Muscle of arm (tissue), 14 donors: ENCODE results near the gene CMTR1. TPM values are rescaled to one million over a fixed set of nuclear protein-coding genes. Genes with fewer than 3 reads are reported as not detected.
"Not testable (repeated sequence)": the region's sequence is repeated elsewhere in the genome, so short reads cannot be mapped to it uniquely, and the experiment has no call there.

Experiments used
- DNase-seq: peaks from one replicate; pipeline ENCODE4 v3.0.0-alpha.2; 2013
- long read RNA-seq, 11 donors: transcript quantifications; one replicate each; lab custom pipeline, GENCODE V29; 2026
- polyA plus RNA-seq, 12 donors: library from polyadenylated mRNA; unstranded; fragments of 120-200 nt; gene quantifications; one replicate each; pipeline ENCODE4 v1.2.1, GENCODE V29; 2013; ENCODE audit not compliant: insufficient read length in 12 of 12

Gene CMTR1, protein sequence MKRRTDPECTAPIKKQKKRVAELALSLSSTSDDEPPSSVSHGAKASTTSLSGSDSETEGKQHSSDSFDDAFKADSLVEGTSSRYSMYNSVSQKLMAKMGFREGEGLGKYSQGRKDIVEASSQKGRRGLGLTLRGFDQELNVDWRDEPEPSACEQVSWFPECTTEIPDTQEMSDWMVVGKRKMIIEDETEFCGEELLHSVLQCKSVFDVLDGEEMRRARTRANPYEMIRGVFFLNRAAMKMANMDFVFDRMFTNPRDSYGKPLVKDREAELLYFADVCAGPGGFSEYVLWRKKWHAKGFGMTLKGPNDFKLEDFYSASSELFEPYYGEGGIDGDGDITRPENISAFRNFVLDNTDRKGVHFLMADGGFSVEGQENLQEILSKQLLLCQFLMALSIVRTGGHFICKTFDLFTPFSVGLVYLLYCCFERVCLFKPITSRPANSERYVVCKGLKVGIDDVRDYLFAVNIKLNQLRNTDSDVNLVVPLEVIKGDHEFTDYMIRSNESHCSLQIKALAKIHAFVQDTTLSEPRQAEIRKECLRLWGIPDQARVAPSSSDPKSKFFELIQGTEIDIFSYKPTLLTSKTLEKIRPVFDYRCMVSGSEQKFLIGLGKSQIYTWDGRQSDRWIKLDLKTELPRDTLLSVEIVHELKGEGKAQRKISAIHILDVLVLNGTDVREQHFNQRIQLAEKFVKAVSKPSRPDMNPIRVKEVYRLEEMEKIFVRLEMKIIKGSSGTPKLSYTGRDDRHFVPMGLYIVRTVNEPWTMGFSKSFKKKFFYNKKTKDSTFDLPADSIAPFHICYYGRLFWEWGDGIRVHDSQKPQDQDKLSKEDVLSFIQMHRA
- polyA plus RNA-seq, result 10 to 100 TPM in 11 of 12 donors, not detected in 1; 28.3 to 43.5 (median 30.3) TPM
- long read RNA-seq, donor 1, full-length matches to known transcripts, result 1 of 53 reads
- long read RNA-seq, donor 1, partial matches to known transcripts, result 18 of 53 reads
- long read RNA-seq, donor 1, other reads (novel, unspliced or antisense), result 34 of 53 reads
- long read RNA-seq, donor 2, full-length matches to known transcripts, result 3 of 3 reads
- long read RNA-seq, donor 2, partial matches to known transcripts, result 0 of 3 reads
- long read RNA-seq, donor 2, other reads (novel, unspliced or antisense), result 0 of 3 reads
- long read RNA-seq, donor 3, full-length matches to known transcripts, result 1 of 14 reads
- long read RNA-seq, donor 3, partial matches to known transcripts, result 13 of 14 reads
- long read RNA-seq, donor 3, other reads (novel, unspliced or antisense), result 0 of 14 reads
- long read RNA-seq, donor 4, result 0 reads
- long read RNA-seq, donor 5, full-length matches to known transcripts, result 2 of 21 reads
- long read RNA-seq, donor 5, partial matches to known transcripts, result 19 of 21 reads
- long read RNA-seq, donor 5, other reads (novel, unspliced or antisense), result 0 of 21 reads
- long read RNA-seq, donor 6, full-length matches to known transcripts, result 1 of 1 reads
- long read RNA-seq, donor 6, partial matches to known transcripts, result 0 of 1 reads
- long read RNA-seq, donor 6, other reads (novel, unspliced or antisense), result 0 of 1 reads
- long read RNA-seq, donor 7, full-length matches to known transcripts, result 1 of 1 reads
- long read RNA-seq, donor 7, partial matches to known transcripts, result 0 of 1 reads
- long read RNA-seq, donor 7, other reads (novel, unspliced or antisense), result 0 of 1 reads
- long read RNA-seq, donor 8, full-length matches to known transcripts, result 1 of 18 reads
- long read RNA-seq, donor 8, partial matches to known transcripts, result 17 of 18 reads
- long read RNA-seq, donor 8, other reads (novel, unspliced or antisense), result 0 of 18 reads
- long read RNA-seq, donor 9, result 0 reads
- long read RNA-seq, donor 10, full-length matches to known transcripts, result 4 of 4 reads
- long read RNA-seq, donor 10, partial matches to known transcripts, result 0 of 4 reads
- long read RNA-seq, donor 10, other reads (novel, unspliced or antisense), result 0 of 4 reads
- long read RNA-seq, donor 11, full-length matches to known transcripts, result 1 of 16 reads
- long read RNA-seq, donor 11, partial matches to known transcripts, result 15 of 16 reads
- long read RNA-seq, donor 11, other reads (novel, unspliced or antisense), result 0 of 16 reads

DNA sequence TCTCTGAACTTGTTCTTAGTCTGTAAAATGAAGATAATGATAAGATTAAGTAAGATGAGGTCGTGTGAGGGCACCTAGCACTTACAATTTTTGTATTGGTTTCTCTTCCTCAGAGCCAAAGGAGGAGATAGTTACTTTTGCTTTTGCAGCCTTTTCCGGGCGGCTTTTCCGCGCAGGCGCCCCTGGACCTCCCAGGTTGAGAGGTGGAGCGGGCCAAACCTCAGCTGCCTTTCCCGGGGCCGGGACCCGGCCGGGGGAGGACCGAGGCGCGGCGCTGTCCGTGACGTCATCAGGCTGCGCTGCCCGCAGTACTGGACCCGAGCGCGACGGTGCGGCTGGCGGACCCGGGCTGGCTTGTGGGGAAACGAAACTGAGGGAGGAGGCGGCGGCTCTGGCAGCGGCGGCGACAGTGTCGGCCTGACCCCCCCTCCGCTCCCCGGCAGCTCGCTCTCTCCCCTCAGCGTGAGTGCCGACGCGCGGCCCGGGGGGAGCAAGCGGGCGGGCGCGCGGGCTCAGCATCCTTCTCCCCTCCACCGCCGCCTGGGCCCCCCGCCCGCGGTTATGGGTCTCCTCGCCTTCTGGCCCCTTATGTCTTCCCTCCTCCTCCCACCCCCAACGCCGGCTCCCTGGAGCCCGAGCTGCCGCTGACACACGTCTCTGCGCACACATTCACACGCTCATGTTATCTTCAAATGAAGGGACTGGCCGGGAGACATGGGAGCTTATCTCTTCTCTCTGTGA lies at the start of gene CMTR1:
Gene CMTR1 (plus strand): TSS at position 306 of the 741 bp plus-strand sequence. CDS start 2,409 bp downstream, outside the sequence.
- DNase-seq, result peak; percentile 93

DNA sequence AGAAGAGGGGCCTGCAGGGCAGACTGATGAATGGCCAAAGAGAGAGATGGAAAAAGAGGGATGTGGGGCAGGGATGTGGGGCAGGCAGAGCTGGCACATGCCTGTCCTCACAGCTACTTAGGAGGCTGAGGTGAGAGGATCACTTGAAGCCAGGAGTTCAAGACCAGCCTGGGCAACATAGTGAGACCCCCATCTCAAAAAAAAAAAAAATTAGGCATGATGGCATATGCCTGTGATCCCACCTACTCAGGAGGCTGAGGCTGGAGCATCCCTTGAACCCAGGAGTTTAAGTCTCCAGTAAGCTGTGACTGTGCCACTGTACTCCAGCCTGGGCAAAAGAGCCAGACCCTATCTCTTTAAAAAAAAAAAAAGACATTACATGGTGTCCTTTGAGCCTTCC lies 44.4 kb upstream of the CMTR1 start:
- no peak for DNase-seq

DNA sequence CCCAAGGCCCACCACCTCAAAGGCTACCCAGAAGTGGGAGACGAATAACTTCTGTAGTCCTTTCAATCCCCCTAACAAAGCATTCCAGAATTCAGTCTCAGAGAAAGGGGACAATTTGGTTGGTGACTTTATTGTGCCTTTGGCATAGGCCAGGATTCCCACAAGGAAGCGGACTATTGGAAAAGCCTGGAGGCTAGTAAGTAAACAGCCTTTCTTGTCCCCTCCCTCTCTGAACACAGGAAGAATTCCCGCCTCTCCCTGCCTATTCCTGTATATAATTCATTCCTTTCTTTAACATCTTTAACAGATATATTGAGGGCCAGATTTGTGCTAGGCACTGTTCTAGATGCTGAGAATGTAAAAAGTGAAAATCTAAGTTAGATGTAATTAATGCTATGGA lies 43.2 kb upstream of the CMTR1 start:
- no peak for DNase-seq

DNA sequence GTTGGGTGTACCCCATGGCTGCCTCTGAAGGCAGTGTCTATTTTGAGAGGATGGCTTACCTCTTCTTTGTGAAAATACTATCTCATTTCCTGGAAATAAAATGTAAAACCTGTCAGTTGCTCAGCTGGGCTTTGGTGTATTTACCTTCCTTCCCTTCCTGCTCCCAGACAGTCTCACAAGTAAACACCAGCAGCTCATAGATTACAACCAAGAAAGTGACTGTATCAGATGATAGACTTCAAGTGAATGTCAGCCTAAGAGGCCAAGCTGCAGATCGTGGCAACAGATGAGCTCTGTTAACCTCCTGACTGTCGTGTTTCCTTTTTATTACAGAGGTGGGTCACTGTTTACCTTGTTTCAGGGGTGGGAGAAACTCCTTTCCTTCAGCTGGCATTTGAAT lies 41.9 kb upstream of the CMTR1 start:
- DNase-seq, result no peak

DNA sequence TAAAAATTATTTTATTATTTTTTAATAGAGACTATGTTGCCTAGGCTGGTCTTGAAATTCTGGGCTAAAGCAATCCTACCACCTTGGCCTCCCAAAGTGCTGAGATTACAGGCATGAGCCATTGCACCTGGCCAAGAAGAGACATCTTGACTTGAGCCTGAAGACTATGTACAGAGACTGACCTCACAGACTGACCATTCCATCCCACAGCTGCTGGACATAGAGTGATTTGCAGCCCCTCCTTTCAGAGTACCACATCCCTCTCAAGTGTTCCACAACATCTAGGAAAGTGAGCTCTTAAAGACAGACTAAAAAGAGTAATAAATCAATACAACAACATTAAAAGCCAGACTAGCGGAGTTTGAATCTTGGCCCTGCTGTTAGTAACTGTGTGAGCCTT lies 40.2 kb upstream of the CMTR1 start:
- DNase-seq, result no peak

DNA sequence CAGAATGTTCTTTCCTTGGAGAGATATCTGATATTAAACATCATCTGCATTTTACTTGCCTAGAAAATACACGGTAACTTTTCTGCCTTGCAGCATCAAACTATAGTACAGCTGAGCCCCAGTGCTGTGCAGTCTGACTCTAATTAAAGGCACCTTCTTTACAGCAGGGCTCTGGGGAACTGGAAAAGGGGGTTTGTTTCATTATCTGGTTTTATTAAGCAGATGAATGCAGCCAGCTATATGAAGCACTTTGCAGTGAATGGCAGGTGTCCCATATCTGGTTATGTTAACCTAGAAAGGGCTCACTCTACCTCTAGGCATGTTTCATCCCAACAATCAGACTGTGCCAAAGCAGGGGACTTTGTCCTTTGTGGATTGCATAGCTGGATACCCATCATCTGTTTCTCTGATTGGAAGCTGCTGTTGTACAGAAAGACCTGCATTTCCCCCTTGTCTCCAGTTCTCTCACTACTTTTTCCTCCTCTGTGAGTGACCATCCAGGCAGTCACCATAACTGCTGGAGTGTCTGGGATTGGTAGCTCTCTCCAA lies 39.6 kb upstream of the CMTR1 start:
- DNase-seq, result no peak

DNA sequence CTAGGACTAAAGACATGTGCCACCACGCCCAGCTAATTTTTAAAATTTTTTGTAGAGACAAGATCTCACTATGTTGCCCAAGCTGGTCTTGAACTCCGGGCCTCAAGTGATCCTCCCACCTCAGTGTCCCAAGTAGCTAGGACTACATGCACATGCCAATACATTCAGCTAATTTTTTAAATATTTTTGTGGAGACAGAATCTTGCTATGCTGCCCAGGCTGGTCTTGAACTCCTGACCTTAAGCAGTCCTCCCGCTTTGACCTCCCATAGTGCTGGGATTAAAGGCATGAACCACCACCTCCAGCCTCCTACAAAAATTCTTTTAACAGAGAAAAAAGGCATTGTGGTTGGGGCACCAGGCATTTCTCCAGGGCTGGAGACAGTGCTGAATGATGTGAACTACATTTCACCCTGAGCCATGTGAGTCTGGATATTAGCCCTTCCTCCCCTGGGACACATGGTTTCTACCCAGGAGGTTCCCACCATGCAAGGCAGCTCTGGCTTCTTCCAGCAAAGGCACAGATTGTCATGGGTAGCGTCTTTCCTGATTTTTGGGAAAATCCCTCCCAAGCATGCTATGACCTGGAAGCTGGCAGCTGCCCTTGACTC lies 36.3 kb upstream of the CMTR1 start:
- DNase-seq, result no peak

DNA sequence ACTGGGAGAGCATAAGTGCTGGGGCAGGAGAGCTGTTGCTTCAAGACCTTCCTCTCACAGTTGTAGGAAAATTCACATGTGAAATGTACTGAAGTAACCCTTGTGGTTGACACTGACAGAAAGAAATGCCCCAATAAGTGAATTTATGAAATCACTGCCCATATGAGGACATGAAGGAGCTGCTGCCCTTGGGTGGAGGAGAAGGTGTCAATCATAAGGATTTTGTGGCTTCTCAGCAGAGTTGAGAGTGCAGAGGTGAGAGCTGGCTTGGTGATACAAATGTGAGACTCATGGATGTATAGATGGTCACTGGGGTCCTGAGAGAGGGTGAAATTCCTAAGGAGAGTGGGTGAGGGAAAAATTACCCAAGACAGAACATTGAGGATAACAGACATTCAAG lies 33.9 kb upstream of the CMTR1 start:
- DNase-seq, result no peak

DNA sequence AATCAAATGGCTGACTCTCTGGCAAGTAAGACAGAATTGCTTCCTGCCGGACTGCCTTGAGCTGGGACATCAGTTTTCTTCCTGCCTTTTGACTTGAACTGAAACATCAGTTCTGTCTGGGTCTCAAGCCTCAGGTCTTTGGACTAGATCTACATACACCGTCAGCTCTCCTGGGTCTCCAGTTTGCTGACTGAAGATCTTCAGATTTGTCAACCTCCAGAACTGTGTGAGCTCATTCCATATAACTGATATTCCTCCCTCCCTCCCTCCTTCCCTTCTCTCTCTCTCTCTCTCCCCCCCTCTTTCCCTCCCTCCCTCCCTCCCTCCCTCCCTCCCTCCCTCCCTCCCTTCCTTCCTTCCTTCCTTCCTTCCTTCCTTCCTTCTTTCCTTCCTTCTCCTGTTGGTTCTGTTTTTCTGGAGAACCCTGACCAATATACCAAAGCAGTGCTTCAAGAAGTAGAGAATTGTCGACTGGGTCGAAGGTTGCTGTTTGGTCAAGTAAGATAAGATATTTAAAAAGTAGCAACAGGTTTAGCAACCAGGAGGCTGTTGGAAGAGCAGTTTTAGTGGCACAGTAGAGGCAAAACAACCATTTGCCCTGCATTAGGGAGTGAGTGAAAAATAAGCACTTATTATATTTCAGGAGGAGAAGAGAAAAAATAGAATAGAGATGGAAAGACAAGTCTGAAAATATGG lies 33.1 kb upstream of the CMTR1 start:
- DNase-seq, result no peak

DNA sequence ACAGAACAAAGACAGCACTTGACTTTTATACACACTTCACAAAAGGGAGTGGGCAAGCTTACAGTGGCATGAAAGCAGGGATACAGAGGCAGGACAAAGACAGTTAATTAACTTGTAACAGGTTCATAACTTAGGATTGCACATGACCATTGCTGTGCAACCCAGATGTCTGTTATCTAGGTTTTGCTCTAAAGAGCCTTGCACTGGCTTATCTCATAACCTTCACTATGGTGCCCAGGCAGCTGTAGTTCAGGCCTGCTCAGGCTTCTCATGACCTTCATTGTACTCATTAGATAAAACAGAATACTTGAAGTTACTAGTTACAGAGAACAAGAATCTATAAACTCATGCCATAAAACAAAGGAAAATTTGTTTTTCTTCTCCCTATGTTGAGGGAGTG lies 31.4 kb upstream of the CMTR1 start:
- not testable (repeated sequence) for DNase-seq

DNA sequence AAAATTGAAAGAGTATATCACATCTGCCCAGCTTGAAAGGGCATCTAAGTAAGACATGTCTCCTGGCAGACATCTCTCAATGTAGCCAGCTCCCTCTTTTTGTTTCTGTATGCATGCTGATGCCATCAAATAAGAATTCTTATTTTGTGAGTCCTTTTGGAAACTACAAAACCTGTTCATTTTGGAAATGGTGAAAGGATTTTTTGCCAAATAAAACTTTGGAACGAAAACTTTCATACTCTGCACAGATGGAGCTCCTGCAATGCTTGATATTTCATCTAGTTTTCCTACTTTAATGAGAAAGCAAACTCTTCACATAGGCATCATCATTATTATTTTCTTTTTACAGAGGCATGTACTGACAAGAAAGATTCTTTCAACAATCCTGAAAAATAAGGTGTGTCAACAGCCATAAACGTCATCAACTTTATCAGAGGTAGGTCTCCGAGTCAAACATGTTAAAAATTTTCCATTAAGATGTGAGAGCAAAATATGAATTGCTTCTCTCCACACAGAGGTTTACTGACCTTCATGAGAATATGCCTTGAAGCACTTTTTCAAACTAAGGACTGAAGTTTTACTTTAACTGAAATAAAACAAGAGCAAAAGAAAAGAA lies 26.2 kb upstream of the CMTR1 start:
- no peak for DNase-seq

DNA sequence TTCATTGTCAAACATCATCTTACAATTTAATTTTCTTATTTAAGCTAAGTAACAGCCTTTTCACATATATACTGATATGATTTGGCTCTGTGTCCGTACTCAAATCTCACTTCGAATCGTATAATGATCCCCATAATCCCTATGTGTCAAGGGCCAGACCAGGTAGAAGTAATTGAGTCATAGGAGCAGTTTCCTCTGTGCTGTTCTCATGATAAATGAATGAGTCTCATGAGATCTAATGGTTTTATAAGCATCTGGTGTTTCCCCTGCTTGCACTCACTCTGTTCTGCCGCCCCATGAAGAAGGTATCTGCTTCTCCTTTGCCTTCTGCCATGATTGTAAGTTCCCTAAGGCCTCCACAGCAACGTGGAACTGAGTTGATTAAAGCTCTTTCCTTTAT lies 25.1 kb upstream of the CMTR1 start:
- no peak for DNase-seq

DNA sequence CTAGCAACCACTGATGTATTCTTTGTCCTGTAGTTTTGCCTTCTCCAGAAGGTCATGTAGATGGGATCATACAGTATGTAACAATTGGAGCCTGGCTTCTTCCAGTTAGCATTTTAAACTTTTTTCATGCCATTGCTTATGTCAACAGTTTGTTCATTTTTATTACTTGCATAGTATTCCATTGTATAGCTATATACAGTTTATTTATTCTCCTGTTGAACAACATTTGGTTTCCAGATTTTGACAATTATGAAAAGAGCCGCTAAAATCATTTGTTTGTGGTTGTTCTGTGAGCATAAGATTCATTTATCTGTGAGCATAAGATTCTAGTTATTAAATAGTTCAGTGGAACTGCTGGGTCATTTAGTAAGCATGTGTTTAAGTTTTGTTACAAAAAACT lies 23.5 kb upstream of the CMTR1 start:
- no peak for DNase-seq

DNA sequence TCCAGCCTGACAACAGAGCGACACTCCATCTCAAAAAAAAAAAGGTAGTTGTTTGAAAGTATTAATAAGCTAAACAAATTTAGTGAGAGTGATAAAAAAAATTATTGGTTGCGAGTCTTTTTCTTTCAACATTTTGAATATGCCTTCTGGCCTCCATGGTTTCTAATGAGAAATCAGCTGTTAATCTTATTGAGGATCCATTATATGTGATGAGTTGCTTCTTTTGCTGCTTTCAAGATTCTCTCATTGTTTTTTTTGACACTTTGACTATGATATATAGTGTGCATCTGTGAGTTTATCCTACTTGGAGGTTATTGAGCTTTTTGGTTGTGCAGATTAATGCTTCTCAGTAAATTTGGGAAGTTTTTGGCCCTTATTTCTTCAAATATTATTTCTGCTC lies 15.6 kb upstream of the CMTR1 start:
- DNase-seq, result no peak

DNA sequence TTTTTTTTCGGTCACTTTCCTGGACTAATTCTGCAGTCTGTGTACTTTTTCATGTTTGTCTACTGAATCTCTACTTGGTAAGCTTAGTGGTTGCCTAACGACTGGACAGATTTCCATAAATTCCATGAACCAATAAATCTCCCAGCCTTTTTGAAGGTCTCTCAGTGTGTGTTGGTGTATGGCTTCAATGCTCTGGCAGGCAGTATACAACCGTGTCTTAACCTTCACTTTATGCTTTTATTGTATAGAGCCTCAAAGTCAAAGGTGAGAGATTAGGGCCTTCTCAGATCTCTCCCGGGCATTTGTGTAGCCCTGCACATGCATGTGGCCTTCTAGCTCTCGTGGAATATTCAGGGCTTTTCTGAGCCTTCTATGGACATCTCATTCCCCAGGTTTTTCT lies 14.3 kb upstream of the CMTR1 start:
- DNase-seq, result no peak

DNA sequence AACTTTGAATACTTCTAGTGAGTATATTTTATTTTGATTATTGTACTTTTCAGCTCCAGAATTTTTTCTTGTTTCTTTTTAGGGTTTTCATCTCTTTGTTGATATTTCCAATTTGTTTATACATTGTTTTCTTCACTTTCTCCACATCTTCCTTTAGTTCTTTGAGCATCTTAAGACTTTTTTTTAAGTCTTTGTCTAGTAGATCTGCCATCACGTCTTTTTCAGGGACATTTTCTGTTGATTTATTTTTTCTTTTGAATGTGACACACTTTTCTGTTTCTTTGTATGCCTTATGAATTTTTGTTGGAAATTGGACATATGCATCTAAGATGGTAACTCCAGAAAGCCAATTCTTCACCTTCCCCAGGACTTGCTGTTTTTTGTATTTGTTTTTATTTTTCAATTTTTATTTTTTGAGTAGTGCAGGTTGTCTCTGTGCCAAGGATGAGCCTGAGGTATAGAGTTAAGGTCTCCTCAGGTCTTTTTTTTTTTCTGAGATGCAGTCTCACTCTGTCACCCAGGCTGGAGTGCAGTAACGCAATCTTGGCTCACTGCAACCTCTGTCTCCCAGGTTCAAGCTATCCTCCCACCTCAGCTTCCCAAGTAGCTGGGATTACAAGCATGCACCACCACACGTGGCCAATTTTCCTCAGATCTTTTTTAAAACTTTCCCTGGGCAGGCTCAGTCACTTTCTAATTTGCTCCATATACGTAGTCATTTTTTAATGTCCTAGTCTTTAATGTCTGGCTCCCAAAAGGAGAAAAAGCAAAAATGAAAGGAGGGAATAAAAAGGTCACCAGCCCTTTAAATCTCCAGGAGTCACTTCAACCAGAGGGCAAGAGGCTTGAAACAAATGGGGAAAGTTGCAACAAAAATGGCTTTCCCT lies 6.7 kb upstream of the CMTR1 start:
- no peak for DNase-seq
